HEK293 (cell line): ENCODE results near the gene HOXC5.

Source experiments
- CTCF ChIA-PET: fragments of 350-600 bp; formaldehyde crosslinking; extraction: SDS; loops from one replicate; lab custom pipeline; 2021; ENCODE audit warnings: antibody characterized with exemption; lab: Yijun Ruan, JAX
- POLR2A ChIA-PET: fragments of 300-600 bp; formaldehyde crosslinking; extraction: SDS; loops from one replicate; lab custom pipeline; 2020; ENCODE audit warnings: antibody characterized with exemption, inconsistent platforms; lab: Yijun Ruan, JAX
- H3K27ac ChIP-seq: fragments of 200-500 bp; sonication (Bioruptor generic); 2 replicates; pipeline ENCODE4 v1.5.1; 2014; ENCODE audit warnings: low read depth, low read length, control low read depth, inconsistent platforms; ENCODE audit errors: extremely low read depth
- H3K36me3 ChIP-seq, 2 experiments: fragments of 200-500 bp in 1 of 2; sonication (Bioruptor generic) in 1 of 2; 1 replicate in 1 of 2; 2 replicates in 1 of 2; pipeline ENCODE4 v1.5.1; 2014 to 2017; ENCODE audit warnings: inconsistent platforms in 2 of 2, low read length in 2 of 2; ENCODE audit not compliant: control insufficient read depth in 2 of 2, insufficient read depth in 1 of 2
- H3K4me1 ChIP-seq: fragments of 200-500 bp; sonication (Bioruptor generic); 2 replicates; pipeline ENCODE4 v1.5.1; 2014; ENCODE audit warnings: mild to moderate bottlenecking, low read length, inconsistent platforms; ENCODE audit not compliant: control insufficient read depth, insufficient read depth
- H3K4me3 ChIP-seq: 2 replicates; pipeline ENCODE4 v1.5.1; 2011; ENCODE audit warnings: low read depth, mild to moderate bottlenecking, control low read depth, low read length, moderate library complexity
- H3K9me3 ChIP-seq: fragments of 200-500 bp; sonication (Bioruptor generic); 2 replicates; pipeline ENCODE4 v1.5.1; 2014; ENCODE audit warnings: low read depth, low read length, inconsistent platforms; ENCODE audit not compliant: control insufficient read depth, insufficient read depth
- HOXA7 ChIP-seq: sonication (generic); formaldehyde crosslinking; IDR thresholded peaks from 2 replicates; pipeline ENCODE4 v1.8.1; 2022; ENCODE audit warnings: missing genetic modification reagents, borderline replicate concordance
- KLF1 ChIP-seq: fragments of 450-650 bp; formaldehyde crosslinking; IDR thresholded peaks from 2 replicates; pipeline ENCODE4 v1.5.1; 2016; ENCODE audit warnings: missing biosample characterization, missing genetic modification characterization
- KLF10 ChIP-seq: fragments of 450-650 bp; IDR thresholded peaks from 2 replicates; pipeline ENCODE4 v1.5.1; 2018; ENCODE audit warnings: missing biosample characterization, mild to moderate bottlenecking, missing genetic modification characterization
- KLF16 ChIP-seq: fragments of 450-650 bp; formaldehyde crosslinking; IDR thresholded peaks from 2 replicates; pipeline ENCODE4 v1.5.1; 2017; ENCODE audit warnings: missing biosample characterization, missing genetic modification characterization
- KLF17 ChIP-seq: fragments of 450-650 bp; formaldehyde crosslinking; IDR thresholded peaks from 2 replicates; pipeline ENCODE4 v1.5.1; 2016; ENCODE audit warnings: missing biosample characterization, missing genetic modification characterization
- MZF1 ChIP-seq: fragments of 450-650 bp; formaldehyde crosslinking; IDR thresholded peaks from 2 replicates; pipeline ENCODE4 v1.5.1; 2017; ENCODE audit warnings: missing biosample characterization, missing genetic modification characterization, borderline replicate concordance
- PRDM1 ChIP-seq: fragments of 450-650 bp; formaldehyde crosslinking; IDR thresholded peaks from 2 replicates; pipeline ENCODE4; 2016; ENCODE audit warnings: missing biosample characterization, missing genetic modification characterization
- PRDM10 ChIP-seq: fragments of 450-650 bp; formaldehyde crosslinking; IDR thresholded peaks from 2 replicates; pipeline ENCODE4 v1.5.1; 2016; ENCODE audit warnings: missing biosample characterization, missing genetic modification characterization
- SP2 ChIP-seq: fragments of 450-650 bp; formaldehyde crosslinking; IDR thresholded peaks from 2 replicates; pipeline ENCODE4 v1.5.1; 2016; ENCODE audit warnings: missing biosample characterization, missing genetic modification characterization
- SP7 ChIP-seq: fragments of 450-650 bp; formaldehyde crosslinking; IDR thresholded peaks from 2 replicates; pipeline ENCODE4 v1.5.1; 2016; ENCODE audit warnings: missing biosample characterization, missing genetic modification characterization
- ZIC2 ChIP-seq: fragments of 450-650 bp; formaldehyde crosslinking; IDR thresholded peaks from 2 replicates; pipeline ENCODE4 v1.5.1; 2016; ENCODE audit warnings: missing biosample characterization, missing genetic modification characterization
- ZNF2 ChIP-seq: fragments of 450-650 bp; formaldehyde crosslinking; IDR thresholded peaks from 2 replicates; pipeline ENCODE4 v1.5.1; 2016; ENCODE audit warnings: missing biosample characterization, missing genetic modification characterization
- ZNF239 ChIP-seq: fragments of 450-650 bp; formaldehyde crosslinking; IDR thresholded peaks from 2 replicates; pipeline ENCODE4 v1.5.1; 2016; ENCODE audit warnings: missing biosample characterization, missing genetic modification characterization
- ZNF335 ChIP-seq: fragments of 450-650 bp; formaldehyde crosslinking; conservative IDR thresholded peaks from 2 replicates; pipeline ENCODE4 v1.5.1; 2016; ENCODE audit warnings: missing biosample characterization, missing genetic modification characterization
- ZNF354C ChIP-seq: fragments of 450-650 bp; formaldehyde crosslinking; IDR thresholded peaks from 2 replicates; pipeline ENCODE4 v1.5.1; 2016; ENCODE audit warnings: missing biosample characterization, missing genetic modification characterization, low read depth, borderline replicate concordance
- ZNF449 ChIP-seq: fragments of 450-650 bp; formaldehyde crosslinking; IDR thresholded peaks from 2 replicates; pipeline ENCODE4 v1.5.1; 2017; ENCODE audit warnings: missing biosample characterization, mild to moderate bottlenecking, missing genetic modification characterization, moderate library complexity
- ZNF488 ChIP-seq: fragments of 450-650 bp; formaldehyde crosslinking; IDR thresholded peaks from 2 replicates; pipeline ENCODE4 v1.5.1; 2016; ENCODE audit warnings: missing biosample characterization, missing genetic modification characterization
- ZNF513 ChIP-seq: fragments of 450-650 bp; IDR thresholded peaks from 2 replicates; pipeline ENCODE4 v1.5.1; 2018; ENCODE audit warnings: missing biosample characterization, missing genetic modification characterization
- ZNF571 ChIP-seq: fragments of 450-650 bp; formaldehyde crosslinking; IDR thresholded peaks from 2 replicates; pipeline ENCODE4 v1.5.0; 2017; ENCODE audit warnings: missing biosample characterization, missing genetic modification characterization
- ZNF596 ChIP-seq: fragments of 450-650 bp; IDR thresholded peaks from 2 replicates; pipeline ENCODE4 v1.5.0; 2018; ENCODE audit warnings: missing biosample characterization, mild to moderate bottlenecking, missing genetic modification characterization, moderate library complexity
- ZNF600 ChIP-seq: fragments of 450-650 bp; formaldehyde crosslinking; IDR thresholded peaks from 2 replicates; pipeline ENCODE4 v1.5.1; 2016; ENCODE audit warnings: missing biosample characterization, missing genetic modification characterization
- ZSCAN18 ChIP-seq: fragments of 450-650 bp; formaldehyde crosslinking; IDR thresholded peaks from 2 replicates; pipeline ENCODE4 v1.5.1; 2016; ENCODE audit warnings: missing biosample characterization, missing genetic modification characterization
- ZSCAN30 ChIP-seq: fragments of 450-650 bp; IDR thresholded peaks from 2 replicates; pipeline ENCODE4 v1.5.1; 2018; ENCODE audit warnings: missing biosample characterization, mild to moderate bottlenecking, missing genetic modification characterization, moderate library complexity
- ZXDB ChIP-seq: fragments of 450-650 bp; formaldehyde crosslinking; IDR thresholded peaks from 2 replicates; pipeline ENCODE4 v1.5.1; 2016; ENCODE audit warnings: missing biosample characterization, missing genetic modification characterization

HOXC5 gene

GRCh38 chr12:53997204-53998109, 35.4 kb upstream of the HOXC5 start:
- peaks cover 1% of the 10 kb centered on the region in 2 experiments; a peak in 2 of 3 replicates for H3K36me3 ChIP-seq
- no peaks in the 10 kb centered on the region for H3K9me3 ChIP-seq
- ChIA-PET POLR2A (interaction anchor here (0.8 to 1.4 kb wide), 3 partner anchors 10 to 191 kb away, joined by 3 read pairs; partner anchors contain the start of gene SMUG1), CTCF (interaction anchor here (0.6 to 6.7 kb wide), 9 partner anchors 10 to 251 kb away, joined by 3 to 49 read pairs (median 8); partner anchors contain the start of gene HOXC10)
- H3K27ac ChIP-seq = peak overlapping the region; percentile 98; the same call in 1 of the 2 replicates
- peaks cover 38% of the 10 kb centered on the region for H3K4me1 ChIP-seq
- H3K4me3 ChIP-seq = no peak overlapping the region
- TF ChIP-seq MZF1 (tag by site-specific recombination) = peak; percentile 88; the same call in 1 of the 2 replicates
- TF ChIP-seq ZXDB = peak; percentile 77
- no peak for TF ChIP-seq HOXA7 (CRISPR knock-in tag)
- no peak for TF ChIP-seq ZNF488 (tag by site-specific recombination)
- peak; percentile 72 for TF ChIP-seq ZSCAN30
- no peak for TF ChIP-seq ZNF239 (tag by site-specific recombination)
- TF ChIP-seq ZNF335 (tag by site-specific recombination) = peak; percentile 89
- 0 out of 2 replicates have a peak, but pooled peaks have one; percentile 35 for TF ChIP-seq KLF16 (tag by site-specific recombination)
- 0 out of 2 replicates have a peak, but pooled peaks have one; percentile 7 for TF ChIP-seq ZNF596 (tag by site-specific recombination)
- TF ChIP-seq KLF10 (tag by site-specific recombination) = 0 out of 2 replicates have a peak, but pooled peaks have one; percentile 17
- TF ChIP-seq ZNF513 (tag by site-specific recombination) = no peak
- peak; percentile 66 for TF ChIP-seq ZNF2 (tag by site-specific recombination)
- TF ChIP-seq ZSCAN18 (tag by site-specific recombination) = 0 out of 2 replicates have a peak, but pooled peaks have one; percentile 17
- TF ChIP-seq ZIC2 (tag by site-specific recombination) = peak; percentile 31
- TF ChIP-seq SP7 = 0 out of 2 replicates have a peak, but pooled peaks have one; percentile 11
- TF ChIP-seq KLF17 = 0 out of 2 replicates have a peak, but pooled peaks have one; percentile 31
- peak; percentile 38 for TF ChIP-seq SP2 (tag by site-specific recombination)
- 0 out of 2 replicates have a peak, but pooled peaks have one; percentile 18 for TF ChIP-seq KLF1
- peak; percentile 98 for TF ChIP-seq ZNF600 (tag by site-specific recombination)
- TF ChIP-seq ZNF449 (tag by site-specific recombination) = peak; percentile 81; the same call in 1 of the 2 replicates
- TF ChIP-seq PRDM10 (tag by site-specific recombination) = peak; percentile 8
- 0 out of 2 replicates have a peak, but pooled peaks have one; percentile 6 for TF ChIP-seq PRDM1 (tag by site-specific recombination)
- TF ChIP-seq ZNF571 = no peak
- no peak for TF ChIP-seq ZNF354C (tag by site-specific recombination)
